Mesendoderm (in vitro differentiated cells): ENCODE data around the gene AGTPBP1.

Source experiments
- DNase-seq: peaks from one replicate; pipeline ENCODE4 v3.0.0; 2013
- H2AK5ac ChIP-seq: 2 replicates; pipeline ENCODE4 v1.6.1; 2013; ENCODE audit warnings: low read length, inconsistent platforms
- H2BK120ac ChIP-seq: 2 replicates; pipeline ENCODE4 v1.6.1; 2013; ENCODE audit warnings: low read depth, mild to moderate bottlenecking, low read length, moderate library complexity, mixed read lengths
- H2BK15ac ChIP-seq: replicated peaks from 2 replicates; pipeline ENCODE4 v1.6.1; 2013; ENCODE audit warnings: low read depth, mild to moderate bottlenecking, moderate library complexity
- H2BK5ac ChIP-seq: 2 replicates; pipeline ENCODE4 v1.6.1; 2013; ENCODE audit warnings: low read length, inconsistent platforms
- H3K18ac ChIP-seq: 2 replicates; pipeline ENCODE4 v1.6.1; 2013; ENCODE audit warnings: mild to moderate bottlenecking, low read length, mixed read lengths
- H3K23ac ChIP-seq: one replicate; pipeline ENCODE4 v1.6.1; 2013; ENCODE audit warnings: low read length
- H3K27ac ChIP-seq: 2 replicates; pipeline ENCODE4 v1.5.1; 2013; ENCODE audit warnings: low read depth, mild to moderate bottlenecking, inconsistent platforms, low read length, moderate library complexity
- H3K27me3 ChIP-seq: 2 replicates; pipeline ENCODE4 v1.6.1; 2013; ENCODE audit warnings: low read length, control low read depth, mild to moderate bottlenecking, inconsistent platforms; ENCODE audit not compliant: insufficient read depth, poor library complexity
- H3K36me3 ChIP-seq: 2 replicates; pipeline ENCODE4 v1.6.1; 2013; ENCODE audit warnings: low read length, inconsistent platforms; ENCODE audit not compliant: control insufficient read depth, insufficient read depth
- H3K4ac ChIP-seq: one replicate; pipeline ENCODE4 v1.6.1; 2013; ENCODE audit warnings: low read depth, mild to moderate bottlenecking, low read length, moderate library complexity
- H3K4me1 ChIP-seq: 2 replicates; pipeline ENCODE4 v1.6.1; 2013; ENCODE audit warnings: low read depth, low read length, inconsistent platforms; ENCODE audit not compliant: control insufficient read depth
- H3K4me2 ChIP-seq: 2 replicates; pipeline ENCODE4 v1.6.1; 2013; ENCODE audit warnings: low read length
- H3K4me3 ChIP-seq: 2 replicates; pipeline ENCODE4 v1.5.1; 2013; ENCODE audit warnings: mild to moderate bottlenecking, low read length
- H3K56ac ChIP-seq: one replicate; pipeline ENCODE4 v1.6.1; 2013; ENCODE audit warnings: low read length
- H3K79me1 ChIP-seq: 2 replicates; pipeline ENCODE4 v1.6.1; 2013; ENCODE audit warnings: low read length, inconsistent platforms
- H3K79me2 ChIP-seq: 2 replicates; pipeline ENCODE4 v1.6.1; 2013; ENCODE audit warnings: mild to moderate bottlenecking, low read length; ENCODE audit not compliant: control insufficient read depth, insufficient read depth
- H3K9ac ChIP-seq: 2 replicates; pipeline ENCODE4 v1.6.1; 2013; ENCODE audit warnings: low read length, inconsistent platforms
- H4K5ac ChIP-seq: one replicate; pipeline ENCODE4 v1.6.1; 2013; ENCODE audit warnings: low read length
- H4K8ac ChIP-seq: one replicate; pipeline ENCODE4 v1.6.1; 2013; ENCODE audit warnings: low read depth, mild to moderate bottlenecking, control low read depth, low read length, moderate library complexity
- WGBS: extraction: QIAGEN DNeasy Blood & Tissue Kit; methylation state at CpG from one replicate; pipeline ENCODE4 v1.1.7; 2013; ENCODE audit warnings: low lambda C conversion rate, missing lambda C conversion rate; ENCODE audit not compliant: insufficient coverage; ENCODE audit errors: extremely low coverage; 5-methylcytosine and 5-hydroxymethylcytosine counted together

The AGTPBP1 gene

DNA sequence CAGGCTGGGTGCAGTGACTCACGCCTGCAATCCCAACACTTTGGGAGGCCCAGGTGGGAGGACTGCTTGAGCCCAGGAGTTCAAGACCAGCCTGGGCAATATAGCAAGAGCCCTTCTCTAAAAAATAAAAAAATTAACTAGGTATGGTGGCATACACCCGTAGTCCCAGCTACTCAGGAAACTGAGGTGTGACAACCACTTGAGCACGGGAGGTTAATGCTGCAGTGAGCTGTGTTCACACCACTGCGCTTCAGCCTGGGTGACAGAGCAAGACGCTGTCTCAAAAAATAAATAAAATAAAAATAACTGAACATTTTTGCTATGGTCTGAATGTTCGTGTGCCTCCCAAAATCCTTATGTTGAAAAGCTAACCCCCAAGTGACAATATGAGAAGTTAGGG lies 24.5 kb downstream of the AGTPBP1 start:
- Histone ChIP-seq H3K79me1 (peaks cover 6% of the 10 kb centered on the region), H3K23ac (no peak overlapping the region), H2AK5ac (no peak overlapping the region), H3K27ac (no peak overlapping the region), H3K9ac (no peak overlapping the region), H3K4me3 (no peak overlapping the region), H4K8ac (no peak overlapping the region), H3K4me1 (peaks cover 5% of the 10 kb centered on the region), H3K18ac (no peak overlapping the region), H4K5ac (no peak overlapping the region), H2BK15ac (no peak overlapping the region), H3K4me2 (no peak overlapping the region), H2BK5ac (no peak overlapping the region), H3K56ac (no peak overlapping the region), H3K79me2 (no peaks in the 10 kb centered on the region), H2BK120ac (peak overlapping the region; percentile 73), H3K4ac (no peak overlapping the region), H3K36me3 (no peaks in the 10 kb centered on the region), H3K27me3 (no peaks in the 10 kb centered on the region)
- DNase-seq: no peak
- no CpG with 5 or more reads among the region's 6 CpGs for WGBS

DNA sequence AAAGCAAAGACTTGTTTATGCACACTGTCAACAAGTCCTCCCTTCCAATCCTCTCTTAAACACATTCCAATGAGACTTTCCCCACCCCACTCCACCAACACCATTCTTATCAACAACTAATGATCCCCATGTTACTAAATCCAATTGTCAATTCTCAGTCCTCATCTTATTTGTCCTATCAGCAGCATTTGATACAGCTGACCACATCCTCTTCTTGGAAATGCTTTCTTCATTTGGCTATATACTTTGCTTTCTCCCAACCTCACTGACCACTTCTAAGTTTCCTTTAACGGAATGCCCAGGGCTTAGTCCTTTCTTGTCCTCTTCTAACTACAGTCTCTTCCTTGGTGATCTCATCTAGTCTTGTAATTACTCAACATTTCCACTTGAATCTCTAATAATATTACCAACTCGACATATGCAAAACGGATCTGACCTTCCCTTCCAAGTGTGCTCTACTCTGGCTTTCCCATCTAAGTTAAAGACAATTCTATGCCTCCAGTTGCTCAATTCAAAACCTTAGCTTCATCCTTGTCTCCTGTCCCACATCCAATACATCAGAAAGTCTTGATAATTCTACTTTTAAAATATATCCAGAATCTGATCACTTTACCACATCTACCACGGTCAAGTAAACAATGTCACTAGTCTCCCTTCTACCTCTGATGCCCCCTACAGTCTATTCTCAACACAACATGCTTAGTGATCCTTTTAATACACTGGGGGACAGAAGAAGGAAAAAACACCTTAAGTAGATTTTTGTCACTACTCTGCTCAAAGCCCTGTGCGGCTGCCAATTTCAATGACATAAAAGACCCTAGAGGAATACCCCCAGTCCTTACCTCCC lies 25.5 kb downstream of the AGTPBP1 start:
- Histone ChIP-seq H4K8ac (no peak overlapping the region), H2BK15ac (no peak overlapping the region), H3K27ac (no peak overlapping the region), H3K27me3 (no peaks in the 10 kb centered on the region), H3K18ac (no peak overlapping the region), H3K36me3 (no peaks in the 10 kb centered on the region), H3K79me1 (peaks cover 6% of the 10 kb centered on the region), H3K4me3 (no peak overlapping the region), H3K9ac (no peak overlapping the region), H3K4ac (no peak overlapping the region), H3K56ac (no peak overlapping the region), H2AK5ac (no peak overlapping the region), H2BK120ac (no peak overlapping the region), H3K4me1 (peaks cover 5% of the 10 kb centered on the region), H3K4me2 (no peak overlapping the region), H3K79me2 (no peaks in the 10 kb centered on the region), H3K23ac (no peak overlapping the region), H4K5ac (no peak overlapping the region), H2BK5ac (no peak overlapping the region)
- peak; percentile 53 for DNase-seq
- no CpG with 5 or more reads among the region's 5 CpGs for WGBS

DNA sequence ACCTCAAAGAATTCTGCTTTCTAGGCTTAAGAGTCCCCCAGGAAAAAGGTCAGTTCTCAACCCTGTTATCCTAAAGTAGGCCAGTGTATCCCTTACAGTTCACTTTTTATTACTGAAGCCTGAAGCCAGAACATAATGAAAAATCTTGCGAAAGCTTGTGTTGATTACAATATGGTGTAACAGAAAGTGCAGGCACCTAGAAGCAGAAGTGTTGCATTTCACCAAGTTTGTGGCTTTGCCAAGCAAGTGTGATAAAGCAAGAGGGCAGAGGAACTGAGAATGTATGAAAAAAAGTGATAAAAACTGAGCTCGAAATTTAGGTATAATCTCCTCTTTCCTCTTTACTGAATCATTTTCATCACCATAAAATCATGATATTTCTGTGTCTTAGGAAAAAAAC lies 26.2 kb downstream of the AGTPBP1 start:
- no CpG with 5 or more reads among the region's 2 CpGs for WGBS
- H3K4me2 ChIP-seq: no peak overlapping the region
- no peaks in the 10 kb centered on the region for H3K36me3 ChIP-seq
- H3K23ac ChIP-seq: no peak overlapping the region
- no peak overlapping the region for H3K4me3 ChIP-seq
- no peak overlapping the region for H3K18ac ChIP-seq
- H4K8ac ChIP-seq: no peak overlapping the region
- no peaks in the 10 kb centered on the region for H3K27me3 ChIP-seq
- no peak overlapping the region for H3K56ac ChIP-seq
- DNase-seq: no peak
- H4K5ac ChIP-seq: no peak overlapping the region
- peaks cover 5% of the 10 kb centered on the region for H3K4me1 ChIP-seq
- H2BK120ac ChIP-seq: no peak overlapping the region
- H3K9ac ChIP-seq: no peak overlapping the region
- H3K79me2 ChIP-seq: no peaks in the 10 kb centered on the region
- no peak overlapping the region for H2BK15ac ChIP-seq
- H3K27ac ChIP-seq: no peak overlapping the region
- peaks cover 6% of the 10 kb centered on the region for H3K79me1 ChIP-seq
- no peak overlapping the region for H2BK5ac ChIP-seq
- no peak overlapping the region for H2AK5ac ChIP-seq
- H3K4ac ChIP-seq: no peak overlapping the region

DNA sequence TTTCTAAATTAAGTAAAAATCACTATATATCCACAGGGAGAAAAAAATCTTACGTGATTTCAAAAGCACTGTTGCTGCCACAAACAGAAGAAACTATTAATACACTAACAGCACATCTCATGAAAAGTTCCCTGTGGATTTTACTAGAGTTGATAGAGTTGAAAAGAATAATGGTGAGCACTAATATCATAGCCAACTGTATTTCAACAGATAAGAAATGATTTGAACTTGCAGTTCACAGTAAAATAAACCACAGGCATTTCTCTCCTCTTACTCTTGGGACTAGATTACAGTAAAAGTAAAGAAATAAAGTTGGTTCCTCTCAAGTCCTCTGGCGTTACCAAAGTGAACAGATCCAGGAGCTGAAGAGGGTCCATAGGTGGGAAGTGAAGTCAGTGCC lies 27.9 kb downstream of the AGTPBP1 start:
- Histone ChIP-seq H2BK5ac (no peak overlapping the region), H3K36me3 (no peaks in the 10 kb centered on the region), H3K27ac (no peak overlapping the region), H3K18ac (no peak overlapping the region), H3K4me1 (peaks cover 5% of the 10 kb centered on the region), H3K56ac (no peak overlapping the region), H3K4me3 (no peak overlapping the region), H3K79me1 (peaks cover 6% of the 10 kb centered on the region), H4K8ac (no peak overlapping the region), H3K23ac (no peak overlapping the region), H3K9ac (no peak overlapping the region), H3K4ac (no peak overlapping the region), H3K27me3 (no peaks in the 10 kb centered on the region), H3K79me2 (no peaks in the 10 kb centered on the region), H4K5ac (no peak overlapping the region), H3K4me2 (no peak overlapping the region), H2BK120ac (no peak overlapping the region), H2BK15ac (no peak overlapping the region), H2AK5ac (no peak overlapping the region)
- no peak for DNase-seq
- no CpG with 5 or more reads among the region's 2 CpGs for WGBS

DNA sequence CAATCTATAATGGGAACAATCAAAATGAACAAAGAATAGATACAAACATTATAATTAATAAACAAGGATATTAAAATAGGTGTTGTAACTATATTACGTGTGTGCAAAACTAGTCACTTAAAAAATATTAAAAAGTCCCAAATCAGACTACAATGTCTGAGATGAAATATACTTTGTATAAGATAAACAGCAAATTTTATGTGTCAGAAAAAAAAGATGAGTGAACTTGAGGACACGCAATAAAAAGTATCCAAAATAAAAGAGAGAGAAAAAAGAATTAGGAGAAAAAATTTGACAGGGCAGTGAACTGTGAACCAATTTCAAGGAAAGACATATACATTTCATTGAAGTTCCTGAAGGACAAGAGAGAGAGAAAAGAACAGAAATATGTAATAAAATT lies 37.0 kb downstream of the AGTPBP1 start:
- no peak overlapping the region for H3K4me2 ChIP-seq
- no peak overlapping the region for H4K5ac ChIP-seq
- no peaks in the 10 kb centered on the region for H3K79me2 ChIP-seq
- H3K18ac ChIP-seq: no peak overlapping the region
- no peak overlapping the region for H3K56ac ChIP-seq
- H3K27ac ChIP-seq: no peak overlapping the region
- H3K27me3 ChIP-seq: no peaks in the 10 kb centered on the region
- H3K23ac ChIP-seq: no peak overlapping the region
- peaks cover 1% of the 10 kb centered on the region for H3K79me1 ChIP-seq
- H2BK5ac ChIP-seq: no peak overlapping the region
- H3K4me1 ChIP-seq: no peaks in the 10 kb centered on the region
- no peak overlapping the region for H3K4ac ChIP-seq
- no peak overlapping the region for H3K9ac ChIP-seq
- H4K8ac ChIP-seq: no peak overlapping the region
- H3K4me3 ChIP-seq: no peak overlapping the region
- no peak overlapping the region for H2AK5ac ChIP-seq
- no peak overlapping the region for H2BK120ac ChIP-seq
- H3K36me3 ChIP-seq: no peaks in the 10 kb centered on the region
- WGBS: no CpG with 5 or more reads among the region's 2 CpGs
- no peak for DNase-seq
- H2BK15ac ChIP-seq: no peak overlapping the region

DNA sequence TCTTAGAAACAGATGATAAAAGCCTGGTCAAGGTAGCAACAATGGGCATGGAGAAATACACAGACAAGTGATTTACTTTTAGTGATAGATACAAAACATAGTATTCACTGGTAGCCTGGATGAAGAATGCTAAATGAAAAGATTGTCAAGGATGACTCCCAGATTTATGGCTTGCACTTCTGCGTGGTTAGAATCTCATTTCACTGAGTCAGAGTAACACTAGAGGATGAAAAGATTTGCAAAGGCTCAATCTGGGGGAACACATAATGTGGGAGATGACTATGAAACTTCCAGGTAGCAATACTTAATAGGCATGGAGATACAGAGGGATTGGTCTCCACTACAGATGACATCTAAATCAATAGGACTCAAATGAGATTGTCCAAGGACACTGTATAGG lies 38.4 kb downstream of the AGTPBP1 start:
- no peak overlapping the region for H3K23ac ChIP-seq
- DNase-seq: no peak
- no peak overlapping the region for H2BK15ac ChIP-seq
- H3K79me1 ChIP-seq: peaks cover 1% of the 10 kb centered on the region
- no peak overlapping the region for H3K4ac ChIP-seq
- H3K56ac ChIP-seq: no peak overlapping the region
- no peak overlapping the region for H3K27ac ChIP-seq
- no peak overlapping the region for H4K5ac ChIP-seq
- no CpG with 5 or more reads among the region's 1 CpG for WGBS
- no peaks in the 10 kb centered on the region for H3K79me2 ChIP-seq
- H3K27me3 ChIP-seq: no peaks in the 10 kb centered on the region
- H4K8ac ChIP-seq: no peak overlapping the region
- no peaks in the 10 kb centered on the region for H3K4me1 ChIP-seq
- H3K18ac ChIP-seq: no peak overlapping the region
- no peaks in the 10 kb centered on the region for H3K36me3 ChIP-seq
- H2AK5ac ChIP-seq: no peak overlapping the region
- no peak overlapping the region for H3K4me2 ChIP-seq
- no peak overlapping the region for H2BK5ac ChIP-seq
- H3K4me3 ChIP-seq: no peak overlapping the region
- no peak overlapping the region for H2BK120ac ChIP-seq
- H3K9ac ChIP-seq: no peak overlapping the region
